NCI-H2081 (cell line): ENCODE results near the gene ALOX5AP.

Experiments
- DNase-seq, 2 experiments: peaks; one replicate each; lab custom pipeline; 2025; lab: John Stamatoyannopoulos, UW

ALOX5AP gene

GRCh38 chr13:30797847-30798535 lies 62.6 kb downstream of the ALOX5AP start:
- DNase-seq, result no peak

GRCh38 chr13:30798776-30799355 lies 63.5 kb downstream of the ALOX5AP start:
- DNase-seq, result no peak

GRCh38 chr13:30799356-30799824 lies 64.0 kb downstream of the ALOX5AP start:
- DNase-seq, result no peak

DNA sequence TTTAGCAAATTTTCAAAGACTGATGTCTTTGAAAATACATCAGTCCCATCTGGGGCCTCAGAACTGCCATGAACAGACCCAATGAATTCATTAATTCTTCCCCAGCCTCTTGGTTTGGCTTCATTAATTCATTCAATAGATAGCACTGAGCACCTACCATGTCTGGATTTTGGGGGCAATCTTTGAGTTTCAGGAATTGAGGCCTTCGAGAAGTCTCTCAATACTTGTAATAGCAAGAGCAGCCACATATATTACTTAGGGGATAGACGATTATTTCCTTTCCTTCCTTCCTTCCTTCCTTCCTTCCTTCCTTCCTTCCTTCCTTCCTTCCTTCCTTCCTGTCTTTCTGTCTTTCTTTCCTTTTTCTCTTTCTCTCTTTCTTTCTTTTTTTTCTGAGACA lies 64.8 kb downstream of the ALOX5AP start:
- no peak for DNase-seq

DNA sequence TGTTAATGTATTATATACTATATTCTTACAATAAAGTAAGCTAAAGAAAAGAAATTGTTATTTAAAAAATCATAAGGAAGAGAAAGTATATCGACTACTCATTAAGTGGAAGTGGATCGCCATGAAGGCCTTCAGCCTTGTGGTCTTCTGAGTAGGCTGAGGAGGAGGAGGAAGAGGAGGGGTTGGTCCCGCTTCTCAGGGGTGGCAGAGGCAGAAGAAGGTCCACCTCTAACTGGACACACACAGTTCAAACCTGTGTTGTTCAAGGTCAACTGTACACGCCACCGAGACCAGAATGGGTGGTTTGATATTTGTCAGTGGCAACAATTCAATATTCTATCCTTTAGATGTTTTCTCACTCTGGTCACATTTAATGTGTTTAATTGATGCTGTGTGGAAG lies 67.2 kb downstream of the ALOX5AP start:
- DNase-seq, result no peak

- peak; percentile 67 to 71 for DNase-seq
These were observed 67.7 kb downstream of the ALOX5AP start for GRCh38 chr13:30802953-30803478.

DNA sequence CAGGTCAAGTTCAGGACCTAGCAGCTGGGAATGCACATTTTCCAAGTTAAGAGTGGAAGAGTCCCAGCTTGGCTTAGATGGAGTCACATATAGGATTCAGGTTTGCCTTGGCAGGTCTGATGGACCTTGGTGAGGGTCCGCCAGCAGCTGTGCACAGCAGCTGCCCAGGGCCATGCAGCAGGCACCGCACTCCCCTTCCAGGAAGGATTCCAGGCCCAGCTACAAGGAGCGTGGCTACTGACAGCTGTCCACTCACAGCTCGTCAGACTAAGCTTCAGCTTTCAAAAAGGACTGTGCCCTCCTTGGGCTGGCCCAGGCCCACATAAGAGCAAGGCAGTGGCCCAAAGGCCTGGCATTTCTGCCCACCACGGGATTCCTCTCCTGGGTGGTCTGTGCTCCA lies 68.4 kb downstream of the ALOX5AP start:
- DNase-seq, result no peak

GRCh38 chr13:30804474-30804873 lies 69.1 kb downstream of the ALOX5AP start:
- no peak for DNase-seq

- DNase-seq, result no peak
These were observed 69.8 kb downstream of the ALOX5AP start for GRCh38 chr13:30805132-30805537.

DNA sequence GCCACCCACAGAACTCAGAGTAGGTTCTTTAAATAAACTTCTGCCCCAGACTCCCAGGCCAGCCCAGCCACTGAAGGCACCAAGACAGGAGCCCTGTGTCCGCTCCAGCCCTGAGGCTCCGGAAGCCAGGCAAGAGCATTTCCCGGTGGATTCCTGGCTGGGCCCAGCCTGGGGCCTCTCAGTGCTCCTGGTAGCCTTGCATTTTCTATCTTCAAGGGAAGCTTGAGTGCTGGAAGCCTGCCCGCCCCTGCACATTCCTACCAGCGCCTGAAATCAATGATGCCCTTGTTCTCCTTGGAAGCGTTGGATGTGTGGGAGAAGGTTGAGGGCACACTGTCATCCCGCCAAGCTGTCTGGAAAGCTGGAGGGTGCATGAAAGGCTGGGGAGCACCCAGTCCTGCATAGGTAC lies 70.3 kb downstream of the ALOX5AP start:
- DNase-seq, result no peak

- no peak for DNase-seq
These were observed 71.4 kb downstream of the ALOX5AP start for GRCh38 chr13:30806784-30807183.

DNA sequence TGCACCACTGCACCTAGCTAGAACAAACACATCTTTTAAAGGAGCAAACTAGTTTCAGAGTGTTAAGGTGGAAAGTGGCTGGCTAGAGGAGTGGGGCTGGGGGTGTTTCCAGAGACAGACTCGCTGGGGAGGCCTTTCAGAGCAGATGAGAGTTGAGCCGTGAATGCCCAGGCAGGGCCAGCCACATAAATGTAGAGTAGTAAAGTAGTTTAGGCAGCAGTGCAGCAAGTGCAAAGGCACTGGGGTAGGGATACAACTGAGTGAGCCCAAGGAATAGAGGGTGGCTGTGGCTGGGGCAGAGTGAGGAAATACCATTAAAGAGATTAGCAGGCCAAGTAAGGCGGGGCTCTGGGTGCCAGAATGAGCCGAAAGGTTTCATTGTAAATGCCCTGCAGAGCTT lies 72.0 kb downstream of the ALOX5AP start:
- DNase-seq, result no peak

DNA sequence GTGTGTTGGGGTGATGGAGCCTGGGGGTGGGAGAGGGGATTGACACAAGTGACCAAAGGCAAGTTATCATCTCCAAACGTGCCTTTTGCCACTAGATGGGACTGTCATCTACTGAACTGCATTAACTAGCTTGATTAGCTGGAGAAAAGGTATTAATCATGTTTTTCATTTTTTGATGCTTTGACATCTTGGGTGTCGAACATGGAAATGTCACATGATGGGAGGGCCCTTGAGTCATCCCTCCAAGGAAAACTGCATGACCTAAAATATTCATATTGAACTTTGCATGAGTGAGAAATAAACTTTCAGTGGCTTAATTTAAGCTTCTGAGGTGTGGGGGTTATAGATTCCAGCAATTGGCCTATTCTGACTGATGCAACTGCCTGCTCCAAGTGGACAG lies 73.3 kb downstream of the ALOX5AP start:
- DNase-seq, result no peak

GRCh38 chr13:30809787-30810186 lies 74.4 kb downstream of the ALOX5AP start:
- DNase-seq, result no peak

DNA sequence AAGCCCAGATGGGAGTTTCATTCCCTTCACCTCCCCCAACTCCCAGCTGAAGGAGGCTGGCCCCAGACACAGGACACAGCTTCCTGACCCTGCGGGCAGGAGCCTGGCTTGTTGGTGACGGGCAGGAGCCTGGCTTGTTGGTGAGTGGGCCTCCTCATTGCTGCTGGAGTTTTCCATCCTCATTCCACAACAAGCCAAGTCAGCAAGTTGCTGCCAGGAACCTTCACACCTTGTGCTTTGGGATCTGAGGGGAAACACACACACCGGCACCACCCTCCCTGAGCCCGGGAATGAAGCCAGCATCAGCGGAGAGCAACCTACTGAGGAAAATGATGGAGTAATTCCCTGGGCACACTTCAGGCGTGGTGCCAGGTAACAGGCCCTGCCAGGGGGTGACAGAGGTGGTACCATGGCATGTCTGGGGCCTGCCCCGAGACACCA lies 74.9 kb downstream of the ALOX5AP start:
- DNase-seq, result peak; percentile 19 to 69

- DNase-seq, result peak in 1 of 2 experiments; percentile 42
These were observed 75.5 kb downstream of the ALOX5AP start for GRCh38 chr13:30810801-30811200.
